ENCODE data around the gene ATP5MC2.

DNA sequence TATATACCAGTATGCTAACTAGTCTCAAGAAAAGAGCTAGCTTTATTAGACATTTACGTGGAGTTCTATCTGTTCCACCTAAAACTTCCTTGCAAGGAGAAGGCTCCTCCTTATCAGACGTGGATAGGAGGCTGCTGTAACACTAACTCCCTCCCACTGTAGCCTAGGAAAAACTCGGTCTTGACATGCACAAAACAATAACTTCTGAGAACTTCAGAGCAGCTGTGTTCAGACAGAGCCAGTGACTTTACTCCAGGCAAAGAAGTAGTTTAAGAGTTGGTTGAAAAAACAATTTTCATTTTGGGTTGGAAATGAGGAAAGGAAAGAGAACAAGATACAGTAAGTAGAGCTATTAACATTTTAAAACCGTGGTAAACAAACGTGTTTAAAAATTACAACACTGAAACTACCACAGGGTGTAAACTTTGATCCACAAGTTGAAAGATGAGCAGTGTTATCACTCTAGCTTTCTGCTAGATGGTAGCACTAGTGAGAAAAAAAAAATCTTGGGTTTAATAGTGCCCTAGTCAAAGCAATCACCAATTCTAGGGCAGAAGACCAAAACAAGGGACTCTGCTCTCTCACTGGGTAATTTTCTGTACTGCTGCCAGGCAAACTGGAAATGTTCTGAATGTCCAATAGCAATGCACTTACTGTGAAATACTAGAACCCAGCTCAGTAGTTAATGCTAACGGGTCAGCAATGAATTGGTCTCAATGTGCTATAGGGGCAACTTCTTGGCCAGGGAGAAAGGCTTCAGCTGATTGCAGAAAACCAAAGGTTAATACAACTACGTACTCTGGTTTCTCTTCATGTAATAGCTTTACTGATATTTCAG, 52.1 kb downstream of the ATP5MC2 start:
- TF ChIP-seq, protein P1, sequence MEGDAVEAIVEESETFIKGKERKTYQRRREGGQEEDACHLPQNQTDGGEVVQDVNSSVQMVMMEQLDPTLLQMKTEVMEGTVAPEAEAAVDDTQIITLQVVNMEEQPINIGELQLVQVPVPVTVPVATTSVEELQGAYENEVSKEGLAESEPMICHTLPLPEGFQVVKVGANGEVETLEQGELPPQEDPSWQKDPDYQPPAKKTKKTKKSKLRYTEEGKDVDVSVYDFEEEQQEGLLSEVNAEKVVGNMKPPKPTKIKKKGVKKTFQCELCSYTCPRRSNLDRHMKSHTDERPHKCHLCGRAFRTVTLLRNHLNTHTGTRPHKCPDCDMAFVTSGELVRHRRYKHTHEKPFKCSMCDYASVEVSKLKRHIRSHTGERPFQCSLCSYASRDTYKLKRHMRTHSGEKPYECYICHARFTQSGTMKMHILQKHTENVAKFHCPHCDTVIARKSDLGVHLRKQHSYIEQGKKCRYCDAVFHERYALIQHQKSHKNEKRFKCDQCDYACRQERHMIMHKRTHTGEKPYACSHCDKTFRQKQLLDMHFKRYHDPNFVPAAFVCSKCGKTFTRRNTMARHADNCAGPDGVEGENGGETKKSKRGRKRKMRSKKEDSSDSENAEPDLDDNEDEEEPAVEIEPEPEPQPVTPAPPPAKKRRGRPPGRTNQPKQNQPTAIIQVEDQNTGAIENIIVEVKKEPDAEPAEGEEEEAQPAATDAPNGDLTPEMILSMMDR (IDR thresholded peaks at IDR 0.05; ENCODE audit: low read length), result no peak
- TF ChIP-seq EZH2 (IDR thresholded peaks at IDR 0.05; ENCODE audit: borderline replicate concordance, low read length), result no peak
